Activated CD4-positive, alpha-beta T cell treated with anti-CD3 and anti-CD28 coated beads for 1 hour (primary cell): ENCODE results near the gene NOL3.
"Not testable (repeated sequence)": the region's sequence is repeated elsewhere in the genome, so short reads cannot be mapped to it uniquely, and the experiment has no call there.

ENCODE experiments used
- DNase-seq: peaks from one replicate; pipeline ENCODE4 v3.0.0-alpha.2; 2020

Gene NOL3

GRCh38 chr16:67170168-67170948 lies at the start of gene NOL3:
NOL3 (plus strand) TSS chr16:67170538.
- no peak for DNase-seq

- DNase-seq, result not testable (repeated sequence)
Measured at GRCh38 chr16:67122799-67123198, 47.5 kb upstream of the NOL3 start.

GRCh38 chr16:67128417-67128816 lies 41.9 kb upstream of the NOL3 start:
- DNase-seq, result no peak

GRCh38 chr16:67128887-67129286 lies 41.5 kb upstream of the NOL3 start:
- no peak for DNase-seq

GRCh38 chr16:67129422-67129821 lies 40.9 kb upstream of the NOL3 start:
- DNase-seq, result no peak

DNA sequence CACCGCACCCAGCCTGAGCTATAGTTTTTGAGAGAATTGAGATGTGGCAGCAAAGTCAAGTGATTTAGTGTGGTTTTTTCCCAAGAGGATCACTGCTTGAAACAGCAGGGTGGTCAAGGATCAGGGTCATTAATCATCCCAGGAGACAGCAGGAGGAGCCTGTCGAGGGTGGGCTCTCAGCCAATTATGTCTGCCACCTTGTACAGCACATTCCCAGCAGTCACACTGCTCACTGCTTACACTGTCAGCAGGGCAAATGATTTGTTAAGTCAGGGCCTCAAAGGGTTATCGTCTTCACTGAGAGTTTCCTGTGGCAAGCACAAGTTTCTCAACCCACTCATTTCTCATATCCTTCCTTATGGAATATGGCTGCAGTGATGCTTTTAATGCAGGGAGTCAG lies 32.7 kb upstream of the NOL3 start:
- no peak for DNase-seq

GRCh38 chr16:67141391-67141790 lies 28.9 kb upstream of the NOL3 start:
- no peak for DNase-seq

GRCh38 chr16:67142342-67142741 lies 28.0 kb upstream of the NOL3 start:
- DNase-seq, result no peak

DNA sequence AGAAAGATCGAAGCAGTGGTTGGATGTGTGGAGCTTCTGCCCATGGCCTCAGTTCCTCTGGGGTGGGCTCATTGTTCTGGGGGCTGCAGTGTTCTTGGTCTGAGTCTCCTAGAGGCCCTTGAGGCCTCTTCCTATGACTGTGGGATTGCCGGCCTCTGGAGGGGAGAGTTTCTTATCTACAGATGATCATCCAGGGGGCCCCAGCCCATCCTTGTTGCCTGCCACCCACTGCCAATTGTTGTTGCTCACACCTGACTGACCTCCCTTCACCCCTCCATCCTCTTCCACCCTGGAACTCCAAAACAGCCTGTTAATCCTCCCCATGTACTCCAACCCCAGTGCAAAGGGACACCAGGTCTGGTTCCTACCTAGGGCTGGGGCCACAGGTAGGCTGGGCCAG lies 25.4 kb upstream of the NOL3 start:
- DNase-seq, result no peak

- DNase-seq, result no peak
Measured at GRCh38 chr16:67145746-67146145, 24.6 kb upstream of the NOL3 start.

- no peak for DNase-seq
Measured at GRCh38 chr16:67146523-67147357, 23.6 kb upstream of the NOL3 start.

DNA sequence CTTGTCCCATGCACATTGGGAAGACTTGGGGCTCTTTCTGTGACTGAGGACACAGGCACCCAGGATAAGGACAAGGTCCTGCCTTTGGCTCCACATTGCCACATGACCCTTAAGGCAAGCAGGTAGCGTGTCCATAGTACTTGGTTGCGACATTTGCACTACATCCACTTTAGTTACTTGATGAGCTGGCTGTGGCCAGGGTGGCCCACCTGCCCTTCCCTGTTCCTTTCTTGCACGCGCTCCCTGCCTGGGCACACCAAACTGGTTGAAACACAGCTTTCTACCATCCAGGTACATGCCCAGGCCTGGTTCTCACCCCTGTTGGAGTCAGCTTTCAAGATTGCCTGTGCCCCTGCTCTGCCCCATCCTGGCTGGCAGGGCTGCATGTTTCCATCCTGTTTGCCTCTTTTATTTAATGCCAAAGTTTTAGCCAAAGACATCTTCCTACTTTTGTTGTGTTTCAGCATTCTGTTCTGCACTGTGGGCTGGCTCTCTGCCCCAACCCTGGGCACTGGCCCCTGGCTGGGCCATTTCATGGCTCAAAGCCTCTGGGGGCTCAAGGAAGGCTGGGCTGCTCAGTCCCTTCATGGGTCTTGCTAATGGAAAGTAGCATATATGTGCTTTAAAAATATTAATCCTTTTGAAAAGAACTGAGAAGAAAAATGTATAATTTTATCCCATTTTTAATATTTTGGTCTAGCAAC lies 22.7 kb upstream of the NOL3 start:
- no peak for DNase-seq

DNA sequence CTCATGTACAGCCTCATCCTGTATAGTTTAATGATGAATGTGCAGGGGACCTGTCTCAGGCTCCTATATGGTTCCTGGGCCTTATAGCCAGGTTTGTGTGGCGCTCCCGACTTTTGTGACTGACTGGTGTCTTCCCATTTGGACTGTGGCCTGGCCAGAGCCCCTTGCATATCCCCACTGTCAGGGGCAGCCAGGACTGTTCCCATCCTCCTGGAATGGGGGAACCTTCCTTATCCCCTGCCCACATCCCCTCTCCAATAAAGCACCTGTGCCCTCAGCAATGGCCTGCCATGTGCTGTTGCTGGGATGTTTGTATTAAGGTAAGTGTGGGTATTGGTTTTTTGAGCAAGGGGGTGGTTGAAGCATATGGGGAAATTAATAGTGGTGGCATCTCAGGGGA lies 22.1 kb upstream of the NOL3 start:
- no peak for DNase-seq

DNA sequence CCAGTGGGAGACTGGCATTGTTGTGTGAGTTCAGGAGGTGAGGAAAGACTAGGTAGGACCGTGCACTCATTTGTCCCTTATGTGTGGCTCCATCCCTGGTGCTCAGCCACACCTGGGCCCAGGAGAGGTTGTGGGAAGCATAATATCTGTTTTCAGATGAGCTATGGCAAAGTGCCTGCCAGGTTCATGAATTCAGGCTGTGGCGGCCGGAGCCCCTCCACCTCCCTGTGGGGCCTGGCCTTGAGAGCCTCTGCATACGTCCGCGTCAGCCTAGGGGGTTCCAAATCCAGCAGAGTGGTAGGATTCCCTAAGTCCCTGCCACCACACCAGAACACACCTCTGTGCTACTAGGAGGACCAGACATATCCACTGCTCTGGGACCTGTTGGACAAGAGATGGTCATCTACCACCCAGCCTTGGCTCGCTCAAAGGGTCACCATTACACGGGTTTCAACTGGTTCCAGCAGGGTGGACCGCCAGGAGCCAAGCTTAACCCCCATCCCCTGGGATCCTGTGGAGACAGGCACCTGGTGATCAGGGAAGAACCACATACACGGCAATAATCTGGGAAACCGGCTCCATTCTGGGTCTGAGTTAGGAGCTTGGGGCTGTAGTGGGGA lies 21.6 kb upstream of the NOL3 start:
- DNase-seq, result no peak

- no peak for DNase-seq
Measured at GRCh38 chr16:67149276-67150046, 20.9 kb upstream of the NOL3 start.

GRCh38 chr16:67150047-67150832 lies 20.1 kb upstream of the NOL3 start:
- no peak for DNase-seq

GRCh38 chr16:67150833-67151396 lies 19.4 kb upstream of the NOL3 start, which contains the start of gene B3GNT9:
B3GNT9 (minus strand) TSS chr16:67150998; CDS start chr16:67150485, 513 bp downstream.
- DNase-seq, result no peak

DNA sequence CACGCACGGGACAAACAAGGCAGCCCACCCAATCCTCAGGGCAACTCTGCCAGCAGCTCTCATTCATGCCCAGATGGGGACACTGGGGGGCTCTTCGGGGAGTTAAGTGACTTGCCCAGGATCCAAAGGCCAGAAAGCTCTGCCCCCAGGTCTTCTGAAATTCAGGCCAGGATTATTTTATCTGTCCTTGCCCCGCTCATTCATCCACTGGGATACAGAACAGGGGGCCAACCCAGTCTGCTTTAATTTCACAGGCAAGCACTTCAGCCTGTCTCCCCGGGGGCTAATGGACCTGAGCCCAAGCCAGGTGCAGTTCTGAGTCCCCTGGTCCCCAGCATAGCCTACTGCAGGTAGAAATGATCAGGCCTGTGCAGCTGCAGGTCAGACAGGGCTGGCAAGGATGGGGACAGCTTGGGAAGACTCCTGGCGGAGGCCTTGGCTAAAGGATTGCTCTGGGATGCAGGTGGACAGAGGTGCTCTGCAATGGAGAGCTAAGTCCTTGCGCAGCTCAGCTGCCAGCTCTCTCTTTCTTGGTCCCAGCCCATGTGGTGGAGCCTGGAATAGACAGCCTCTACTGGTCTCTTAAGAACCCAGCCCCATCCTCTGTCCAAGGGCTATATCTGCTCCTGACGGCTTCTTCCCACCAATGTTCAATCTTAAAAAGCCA lies 18.8 kb upstream of the NOL3 start:
- no peak for DNase-seq

GRCh38 chr16:67154578-67155294 lies 15.6 kb upstream of the NOL3 start:
- DNase-seq, result no peak
